K562 (cell line): ENCODE data around the gene BLCAP. TPM values are rescaled to one million over a fixed set of nuclear protein-coding genes. Genes with fewer than 3 reads are reported as not detected.

Experiments used
- ATAC-seq: fragments of 200-7000 bp; cut with Tn5 transposase; 3 replicates; pipeline ENCODE4 v1.9.1; 2020; ENCODE audit warnings: moderate library complexity
- BruUV-seq: library from RNA; stranded (reverse); fragments of 400-500 nt; replicated peaks from 2 replicates; lab custom pipeline; 2021; lab: Mats Ljungman, UMichigan
- CTCF ChIA-PET: fragments of 300-600 bp; formaldehyde crosslinking; extraction: SDS; loops from one replicate; lab custom pipeline; 2021; ENCODE audit warnings: low intra/inter-chr PET ratio; lab: Yijun Ruan, JAX
- POLR2A ChIA-PET: fragments of 300-600, 350-650 bp; sonication (Branson Sonifier 250); formaldehyde crosslinking; extraction: SDS; loops from one replicate; lab custom pipeline; 2021; ENCODE audit warnings: antibody characterized with exemption, inconsistent platforms; lab: Yijun Ruan, JAX
- DNase-seq, 4 experiments: peaks; one replicate each; pipeline versions ENCODE4 v3.0.0 to v3.0.0-alpha.2; 2011 to 2018; ENCODE audit warnings: low spot score in 3 of 4, mixed read lengths in 3 of 4; ENCODE audit errors: extremely low read depth in 1 of 4
- FAIRE-seq: peaks from 2 replicates; lab custom pipeline; 2011; peaks lifted over from hg19 to GRCh38; lab: Jason Lieb, UNC
- H2AFZ ChIP-seq: 2 replicates; pipeline ENCODE4 v1.6.0; 2011; ENCODE audit warnings: low read depth, low read length, control low read depth, inconsistent platforms
- H3K27ac ChIP-seq: fragments of 200-600 bp; 3 replicates; pipeline ENCODE4 v1.8.0; 2011; ENCODE audit warnings: low read depth, mild to moderate bottlenecking, control low read depth, inconsistent platforms, low read length, moderate library complexity, mixed read lengths; ENCODE audit errors: extremely low read depth
- H3K27me3 ChIP-seq, 2 experiments: fragments of 300-600 bp in 1 of 2; 2 replicates in 1 of 2; 3 replicates in 1 of 2; pipeline versions ENCODE4 v1.6.0 to v1.8.0; 2011; ENCODE audit warnings: inconsistent platforms in 2 of 2, low read length in 2 of 2, mild to moderate bottlenecking in 1 of 2, mixed read lengths in 1 of 2, moderate library complexity in 1 of 2; ENCODE audit not compliant: control insufficient read depth in 2 of 2, insufficient read depth in 2 of 2
- H3K36me3 ChIP-seq: fragments of 300-600 bp; 3 replicates; pipeline ENCODE4 v1.8.0; 2011; ENCODE audit warnings: mild to moderate bottlenecking, low read length, inconsistent platforms; ENCODE audit not compliant: control insufficient read depth, insufficient read depth
- H3K4me1 ChIP-seq, 2 experiments: fragments of 200-600 bp in 1 of 2; replicated peaks in 1 of 2; 2 replicates in 1 of 2; 3 replicates in 1 of 2; pipeline versions ENCODE4 v1.5.1 to v1.8.0; 2011; ENCODE audit warnings: inconsistent platforms in 2 of 2, low read length in 2 of 2, mild to moderate bottlenecking in 1 of 2, mixed read lengths in 1 of 2, moderate library complexity in 1 of 2; ENCODE audit not compliant: control insufficient read depth in 2 of 2, insufficient read depth in 2 of 2
- H3K4me2 ChIP-seq: 2 replicates; pipeline ENCODE4 v1.6.1; 2011; ENCODE audit warnings: low read length, control low read depth, inconsistent platforms, mixed read lengths; ENCODE audit not compliant: insufficient read depth
- H3K4me3 ChIP-seq: fragments of 200-600 bp; sonication (generic), shearing (Covaris generic); 2 replicates; pipeline ENCODE4 v1.5.1; 2016; ENCODE audit warnings: control low read depth, inconsistent platforms
- H3K79me2 ChIP-seq: fragments of 200-600 bp; 3 replicates; pipeline ENCODE4 v1.8.0; 2011; ENCODE audit warnings: low read length, inconsistent platforms; ENCODE audit not compliant: control insufficient read depth, insufficient read depth
- H3K9ac ChIP-seq, 2 experiments: 2 replicates each; pipeline versions ENCODE4 v1.6.0 to v1.6.1; 2011; ENCODE audit warnings: low read depth in 2 of 2, low read length in 2 of 2, control low read depth in 1 of 2, inconsistent platforms in 1 of 2, mild to moderate bottlenecking in 1 of 2, mixed read lengths in 1 of 2; ENCODE audit not compliant: insufficient read depth in 1 of 2
- H3K9me1 ChIP-seq: one replicate; pipeline ENCODE4 v1.6.0; 2011; ENCODE audit warnings: inconsistent platforms, mild to moderate bottlenecking, low read length, moderate library complexity; ENCODE audit not compliant: control insufficient read depth, insufficient read depth
- H3K9me3 ChIP-seq: replicated peaks from 2 replicates; pipeline ENCODE4 v1.5.1; 2011; ENCODE audit warnings: low read depth, low read length, inconsistent platforms; ENCODE audit not compliant: control insufficient read depth, insufficient read depth
- H4K20me1 ChIP-seq: replicated peaks from 2 replicates; pipeline ENCODE4 v1.6.1; 2011; ENCODE audit warnings: low read length, inconsistent platforms, mixed read lengths; ENCODE audit not compliant: control insufficient read depth, insufficient read depth
- ASH1L ChIP-seq: fragments of 450-650 bp; IDR thresholded peaks from 2 replicates; pipeline ENCODE4 v1.6.1; 2018; ENCODE audit warnings: borderline replicate concordance, mild to moderate bottlenecking, low read depth; ENCODE audit not compliant: partially characterized antibody
- CBX8 ChIP-seq: fragments of 200-600 bp; sonication (generic); IDR thresholded peaks from 2 replicates; pipeline ENCODE4 v1.6.1; 2012; ENCODE audit warnings: borderline replicate concordance, mixed run types, low read depth, mild to moderate bottlenecking, moderate library complexity, mixed read lengths, low read length, control low read depth, inconsistent platforms; ENCODE audit not compliant: poor library complexity, severe bottlenecking; ENCODE audit errors: extremely low read depth
- CCNT2 ChIP-seq: IDR thresholded peaks from 2 replicates; pipeline ENCODE4 v1.6.1; 2011; ENCODE audit warnings: borderline replicate concordance, low read depth, mild to moderate bottlenecking, moderate library complexity, mixed read lengths, low read length; ENCODE audit not compliant: insufficient read length; ENCODE audit errors: extremely low read depth
- CHD1 ChIP-seq: fragments of 200-600 bp; sonication (generic); IDR thresholded peaks from one replicate; pipeline ENCODE4 v1.6.1; 2012; ENCODE audit warnings: mild to moderate bottlenecking, moderate library complexity, low read length, inconsistent platforms
- CHD2 ChIP-seq: IDR thresholded peaks from 2 replicates; pipeline ENCODE4 v1.6.1; 2011; ENCODE audit warnings: low read depth, low read length
- FIP1L1 ChIP-seq: fragments of 200-400 bp; formaldehyde crosslinking; IDR thresholded peaks from 2 replicates; pipeline ENCODE4 v1.6.1; 2018; ENCODE audit warnings: mild to moderate bottlenecking, low read depth, low read length; ENCODE audit not compliant: poor library complexity, severe bottlenecking
- KDM2B ChIP-seq: fragments of 250-450 bp; sonication (Bioruptor Pico); IDR thresholded peaks from 2 replicates; pipeline ENCODE4 v1.8.0; 2021; ENCODE audit warnings: mild to moderate bottlenecking, moderate library complexity
- LCOR ChIP-seq: sonication (generic); formaldehyde crosslinking; IDR thresholded peaks from 2 replicates; pipeline ENCODE4 v1.8.0; 2022; ENCODE audit warnings: mild to moderate bottlenecking, missing genetic modification reagents
- NELFE ChIP-seq: IDR thresholded peaks from 2 replicates; pipeline ENCODE4 v1.6.1; 2011; ENCODE audit warnings: mild to moderate bottlenecking; ENCODE audit not compliant: insufficient read depth, insufficient read length
- SMAD2 ChIP-seq: fragments of 150-350 bp; IDR thresholded peaks from 2 replicates; pipeline ENCODE4 v1.6.1; 2014; ENCODE audit warnings: low read depth, mild to moderate bottlenecking, low read length
- SMARCA4 ChIP-seq: fragments of 450-650 bp; IDR thresholded peaks from 2 replicates; pipeline ENCODE4 v1.6.1; 2016
- TEAD1 ChIP-seq, 2 experiments: fragments of 450-650 bp in 1 of 2; sonication (generic) in 1 of 2; formaldehyde crosslinking; IDR thresholded peaks; 2 replicates each; pipeline versions ENCODE4 v1.4.0 to v1.8.0; 2020 to 2022; ENCODE audit warnings: mild to moderate bottlenecking in 2 of 2, missing genetic modification reagents in 1 of 2
- TRIM25 ChIP-seq: fragments of 450-650 bp; IDR thresholded peaks from 2 replicates; pipeline ENCODE4 v1.7.0; 2016; ENCODE audit warnings: borderline replicate concordance
- WGBS: fragments of 100-300 bp; shearing (Covaris generic); methylation state at CpG from one replicate; pipeline ENCODE4 v1.1.6; 2016; ENCODE audit warnings: low coverage, mixed read lengths; ENCODE audit not compliant: insufficient coverage; ENCODE audit errors: missing lambda C conversion rate; 5-methylcytosine and 5-hydroxymethylcytosine counted together
- in situ Hi-C: fragments of 300-500 bp; cut with MboI; formaldehyde crosslinking; loops from 4 replicates; pipeline ENCODE4 v1.15.0; 2018; ENCODE audit warnings: inconsistent platforms, mixed read lengths
- intact Hi-C: fragments of 100-400 bp; cut with micrococcal nuclease; formaldehyde crosslinking; loops from 2 replicates; pipeline ENCODE4 v1.14.2; 2022
- polyA plus RNA-seq, 8 experiments: library from polyadenylated mRNA; depleted of rRNA in 4 of 8; stranded (reverse) in 5 of 8; unstranded in 3 of 8; fragments of >200 nt; fragmentation: Nextera tagmentation in 2 of 8; fragmentation: Illumina TruSeq in 1 of 8; extraction: Ambion mirVana in 2 of 8; extraction: Trizol in 1 of 8; gene quantifications; 2 replicates each; pipeline versions ENCODE4 v1.2.1 to v1.2.3, GENCODE V29; 2011 to 2014; ENCODE audit warnings: inconsistent platforms in 1 of 8, missing spikeins in 1 of 8
- total RNA-seq, 7 experiments: library from RNA; depleted of rRNA in 6 of 7; stranded (reverse); fragments of >200 nt in 6 of 7; fragmentation: Illumina TruSeq in 2 of 7; extraction: Trizol in 2 of 7; gene quantifications; 2 replicates each; pipeline versions ENCODE4 v1.2.1 to v1.2.3, GENCODE V29; 2011 to 2021; ENCODE audit warnings: low replicate concordance in 1 of 7
- TF ChIP-seq, protein P1 (sequence below): sonication (generic); formaldehyde crosslinking; IDR thresholded peaks from 2 replicates; pipeline ENCODE4 v1.8.1; 2022; ENCODE audit warnings: missing genetic modification reagents
- TF ChIP-seq, protein P2 (sequence below), 2 experiments: IDR thresholded peaks; 2 replicates each; pipeline ENCODE4 v1.6.1; 2012; ENCODE audit warnings: improper control_type of control experiment in 2 of 2, low read depth in 2 of 2, low read length in 2 of 2, borderline replicate concordance in 1 of 2

The BLCAP gene
- total and polyA plus RNA-seq, 9 of the 15 experiments (the other 6 are each of a cell fraction or from before 2014, with no cell fraction given): 16.9 to 41.5 (median 27.6) TPM

- CTCF ChIA-PET: no interaction called here
- WGBS: 72% methylated on average over 4 of the region's 6 CpGs
- no peaks in the 10 kb centered on the region for H3K79me2 ChIP-seq
- no peak for FAIRE-seq
- ATAC-seq: no peak
- in situ Hi-C loops (no loop called here), intact Hi-C loops (no loop called here)
- H3K36me3 ChIP-seq: peaks cover 3% of the 10 kb centered on the region; the same call in 1 of the 3 replicates
- H3K9ac ChIP-seq: no peak overlapping the region
- no peak overlapping the region for H2AFZ ChIP-seq
- H4K20me1 ChIP-seq: peaks cover 6% of the 10 kb centered on the region; the same call in 1 of the 2 replicates
- no peaks in the 10 kb centered on the region for H3K9me3 ChIP-seq
- H3K4me2 ChIP-seq: no peak overlapping the region
- POLR2A ChIA-PET: interaction anchor here (1.1 to 1.4 kb wide), 4 partner anchors 10 to 17 kb away, joined by 3 to 7 read pairs (median 4); no protein-coding TSS in a partner anchor
- no peaks in the 10 kb centered on the region for H3K9me1 ChIP-seq
- H3K27me3 ChIP-seq: no peaks in the 10 kb centered on the region
- no TSS peak for BruUV-seq
- H3K4me3 ChIP-seq: no peak overlapping the region
- DNase-seq: no peak
- no peak overlapping the region for H3K27ac ChIP-seq
- H3K4me1 ChIP-seq: no peaks in the 10 kb centered on the region
- TF ChIP-seq, protein P1, sequence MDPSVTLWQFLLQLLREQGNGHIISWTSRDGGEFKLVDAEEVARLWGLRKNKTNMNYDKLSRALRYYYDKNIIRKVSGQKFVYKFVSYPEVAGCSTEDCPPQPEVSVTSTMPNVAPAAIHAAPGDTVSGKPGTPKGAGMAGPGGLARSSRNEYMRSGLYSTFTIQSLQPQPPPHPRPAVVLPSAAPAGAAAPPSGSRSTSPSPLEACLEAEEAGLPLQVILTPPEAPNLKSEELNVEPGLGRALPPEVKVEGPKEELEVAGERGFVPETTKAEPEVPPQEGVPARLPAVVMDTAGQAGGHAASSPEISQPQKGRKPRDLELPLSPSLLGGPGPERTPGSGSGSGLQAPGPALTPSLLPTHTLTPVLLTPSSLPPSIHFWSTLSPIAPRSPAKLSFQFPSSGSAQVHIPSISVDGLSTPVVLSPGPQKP (CRISPR knock-in tag): no peak
- TF ChIP-seq KDM2B (no peak), SMARCA4 (no peak), TEAD1 (CRISPR knock-in tag; IDR thresholded peaks at IDR 0.05) (no peak), NELFE (no peak), SMAD2 (no peak), FIP1L1 (no peak), LCOR (no peak), CBX8 (no peak), CHD2 (no peak), CCNT2 (no peak), ASH1L (no peak), TRIM25 (no peak), CHD1 (no peak)
- TF ChIP-seq, protein P2, sequence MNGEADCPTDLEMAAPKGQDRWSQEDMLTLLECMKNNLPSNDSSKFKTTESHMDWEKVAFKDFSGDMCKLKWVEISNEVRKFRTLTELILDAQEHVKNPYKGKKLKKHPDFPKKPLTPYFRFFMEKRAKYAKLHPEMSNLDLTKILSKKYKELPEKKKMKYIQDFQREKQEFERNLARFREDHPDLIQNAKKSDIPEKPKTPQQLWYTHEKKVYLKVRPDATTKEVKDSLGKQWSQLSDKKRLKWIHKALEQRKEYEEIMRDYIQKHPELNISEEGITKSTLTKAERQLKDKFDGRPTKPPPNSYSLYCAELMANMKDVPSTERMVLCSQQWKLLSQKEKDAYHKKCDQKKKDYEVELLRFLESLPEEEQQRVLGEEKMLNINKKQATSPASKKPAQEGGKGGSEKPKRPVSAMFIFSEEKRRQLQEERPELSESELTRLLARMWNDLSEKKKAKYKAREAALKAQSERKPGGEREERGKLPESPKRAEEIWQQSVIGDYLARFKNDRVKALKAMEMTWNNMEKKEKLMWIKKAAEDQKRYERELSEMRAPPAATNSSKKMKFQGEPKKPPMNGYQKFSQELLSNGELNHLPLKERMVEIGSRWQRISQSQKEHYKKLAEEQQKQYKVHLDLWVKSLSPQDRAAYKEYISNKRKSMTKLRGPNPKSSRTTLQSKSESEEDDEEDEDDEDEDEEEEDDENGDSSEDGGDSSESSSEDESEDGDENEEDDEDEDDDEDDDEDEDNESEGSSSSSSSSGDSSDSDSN (IDR thresholded peaks at IDR 0.05; ENCODE audit: borderline replicate concordance in 1 of 2, low read depth in 2 of 2, low read length in 2 of 2): no peak
Measured at GRCh38 chr20:37511610-37512275, 15.9 kb downstream of the BLCAP start.
